Measurements from ENCODE around the gene PTOV1. TPM values are rescaled to one million over a fixed set of nuclear protein-coding genes. Genes with fewer than 3 reads are reported as not detected.
A peak's percentile ranks its signal among the peaks of the same experiment; 100 is the strongest.

The PTOV1 gene
- total RNA-seq, 1 donor from 2014 or later: 107 TPM

- no peaks in the 10 kb centered on the region for H3K27me3 Mint-ChIP-seq
- CTCF ChIA-PET: interaction anchor here (1.1 kb wide), 1 partner anchor 20 kb away, joined by 4 read pairs; no protein-coding TSS in a partner anchor
Measured at GRCh38 chr19:49896863-49897621, 46.1 kb downstream of the PTOV1 start, which contains the start of gene IL4I1. Gene IL4I1, minus strand, starts transcription at chr19:49896887. Its CDS starts 727 bp downstream, at chr19:49896160.

GRCh38 chr19:49904136-49904535 lies 53.2 kb downstream of the PTOV1 start:
- Mint-ChIP-seq H3K27ac (peak overlapping the region; percentile 18), H3K27me3 (no peaks in the 10 kb centered on the region), H3K9me3 (no peaks in the 10 kb centered on the region), H3K36me3 (ENCODE audit: low read depth) (peaks cover 26% of the 10 kb centered on the region), H3K4me3 (no peak overlapping the region), H3K4me1 (peaks cover 55% of the 10 kb centered on the region)
- ChIA-PET CTCF (interaction anchor here (4.6 kb wide), 1 partner anchor 13 kb away, joined by 16 read pairs; no protein-coding TSS in a partner anchor), POLR2A (interaction anchor here (1.1 to 1.7 kb wide), 2 partner anchors 16 to 25 kb away, joined by 4 to 9 read pairs; partner anchors contain the start of genes ATF5 and NUP62)
- DNase-seq: no peak
- TF ChIP-seq CTCF (IDR thresholded peaks at IDR 0.05): no peak
- ATAC-seq (ENCODE audit: low read depth): no peak
- intact Hi-C loops (cut with micrococcal nuclease): no loop called here

More at GRCh38 chr19:49896863-49897621, 46.1 kb downstream of the PTOV1 start, which contains the start of gene IL4I1:
- no peak for TF ChIP-seq CTCF (IDR thresholded peaks at IDR 0.05)
- DNase-seq: peak; percentile 76
- no peaks in the 10 kb centered on the region for H3K9me3 Mint-ChIP-seq
- peak within 1 kb of the TSS; percentile 87 for H3K4me3 Mint-ChIP-seq
- H3K27ac Mint-ChIP-seq: peak within 1 kb of the TSS; percentile 99
- intact Hi-C loops (cut with micrococcal nuclease): loop anchor here (1.0 to 10.0 kb wide), 5 partner anchors 14 to 562 kb away; partner anchors contain the start of genes AKT1S1, ATF5, CD37 and NUP62
- ATAC-seq (ENCODE audit: low read depth): peak; percentile 72
- H3K36me3 Mint-ChIP-seq (ENCODE audit: low read depth): peaks cover 8% of the 10 kb centered on the region
- POLR2A ChIA-PET: interaction anchor here (0.6 to 11.5 kb wide), 23 partner anchors 9 to 1533 kb away, joined by 3 to 317 read pairs (median 5); partner anchors contain the start of genes AKT1S1, ATF5, FUZ and MED25
- peaks cover 67% of the 10 kb centered on the region for H3K4me1 Mint-ChIP-seq

- Mint-ChIP-seq H3K4me1 (peaks cover 72% of the 10 kb centered on the region), H3K9me3 (no peaks in the 10 kb centered on the region), H3K27ac (peak overlapping the region; percentile 65), H3K27me3 (no peaks in the 10 kb centered on the region), H3K36me3 (ENCODE audit: low read depth) (peaks cover 39% of the 10 kb centered on the region), H3K4me3 (peak overlapping the region; percentile 58)
- DNase-seq (no peak), ATAC-seq (ENCODE audit: low read depth) (peak; percentile 18)
- CTCF ChIA-PET: interaction anchor here (4.6 kb wide), 1 partner anchor 10 kb away, joined by 16 read pairs; no protein-coding TSS in a partner anchor
- POLR2A ChIA-PET: interaction anchor here (0.6 to 14.0 kb wide), 13 partner anchors 10 to 1281 kb away, joined by 3 to 317 read pairs (median 7); partner anchors contain the start of genes AKT1S1, ATF5, IL4I1 and KCNC3
- no peak for TF ChIP-seq CTCF (IDR thresholded peaks at IDR 0.05)
- intact Hi-C loops (cut with micrococcal nuclease): no loop called here
Measured at GRCh38 chr19:49906879-49907564, 56.1 kb downstream of the PTOV1 start.

GRCh38 chr19:49907745-49908446 lies 56.9 kb downstream of the PTOV1 start:
- intact Hi-C loops (cut with micrococcal nuclease): no loop called here
- Mint-ChIP-seq H3K36me3 (ENCODE audit: low read depth) (peaks cover 45% of the 10 kb centered on the region), H3K4me1 (peaks cover 81% of the 10 kb centered on the region), H3K9me3 (no peaks in the 10 kb centered on the region), H3K27ac (peak overlapping the region; percentile 59), H3K4me3 (peak overlapping the region; percentile 42), H3K27me3 (no peaks in the 10 kb centered on the region)
- DNase-seq (no peak), ATAC-seq (ENCODE audit: low read depth) (peak; percentile 16)
- ChIA-PET POLR2A (interaction anchor here (0.5 to 14.0 kb wide), 11 partner anchors 9 to 1263 kb away, joined by 3 to 317 read pairs (median 15); partner anchors contain the start of genes AKT1S1, ATF5, IL4I1 and NUP62), CTCF (interaction anchor here (4.6 kb wide), 1 partner anchor 9 kb away, joined by 16 read pairs; no protein-coding TSS in a partner anchor)
- TF ChIP-seq CTCF (IDR thresholded peaks at IDR 0.05): no peak

Data from activated B cell treated with CpG ODN at 0.5 μM for 24 hours (primary cell).